Pulmonary artery endothelial cell (primary cell): ENCODE data around the gene GOLPH3L. TPM values are rescaled to one million over a fixed set of nuclear protein-coding genes. Genes with fewer than 3 reads are reported as not detected.
A peak's percentile ranks its signal among the peaks of the same experiment; 100 is the strongest.
"Not testable (repeated sequence)": the region's sequence is repeated elsewhere in the genome, so short reads cannot be mapped to it uniquely, and the experiment has no call there.

Experiments used
- DNase-seq: peaks from one replicate; pipeline ENCODE4 v3.0.0-alpha.2; 2011; ENCODE audit warnings: low read depth, low spot score
- total RNA-seq: library from RNA; depleted of rRNA; stranded (reverse); fragments of >200 nt; gene quantifications from 2 replicates; pipeline ENCODE4 v1.2.3, GENCODE V29; 2014

Gene GOLPH3L
- total RNA-seq, 1 donor from 2014 or later, result 16.6 TPM

DNA sequence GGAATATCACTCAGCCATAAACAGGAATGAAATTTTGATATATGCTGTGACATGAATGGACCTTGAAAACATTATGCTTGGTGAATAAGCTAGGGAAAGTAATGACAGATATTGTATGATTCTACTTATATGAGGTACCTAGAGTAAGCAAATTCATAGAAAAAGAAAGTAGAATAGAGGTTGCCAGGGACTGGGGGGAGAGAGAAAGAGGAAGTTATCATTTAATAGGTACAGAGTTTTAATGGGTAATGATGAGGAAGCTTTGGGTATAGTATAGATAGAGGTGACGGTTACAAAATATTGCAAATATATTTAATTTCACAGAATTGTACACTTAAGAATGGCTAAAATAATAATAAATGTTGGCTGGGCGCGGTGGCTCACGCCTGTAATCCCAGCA, 36.4 kb downstream of the GOLPH3L start:
- DNase-seq, result no peak

DNA sequence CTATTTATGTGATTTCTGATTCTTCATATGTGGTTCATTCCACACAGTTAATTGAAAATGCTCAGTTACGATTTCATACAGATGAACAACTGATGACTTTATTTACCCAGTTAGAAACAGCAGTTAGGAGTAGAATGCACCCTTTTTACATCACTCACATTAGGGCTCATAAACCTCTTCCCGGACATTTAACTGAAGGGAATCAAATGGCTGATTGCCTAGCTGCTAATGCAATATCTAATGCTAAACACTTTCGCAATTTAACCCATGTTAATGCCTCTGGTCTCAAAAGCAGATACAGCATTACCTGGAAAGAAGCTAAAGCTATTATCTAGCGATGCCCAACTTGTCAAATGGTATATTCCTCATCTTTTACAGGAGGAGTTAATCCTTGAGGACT, 39.9 kb downstream of the GOLPH3L start:
- not testable (repeated sequence) for DNase-seq

GRCh38 chr1:150654635-150655034, 42.3 kb downstream of the GOLPH3L start:
- not testable (repeated sequence) for DNase-seq

GRCh38 chr1:150650193-150650592, 46.8 kb downstream of the GOLPH3L start:
- DNase-seq, result no peak

DNA sequence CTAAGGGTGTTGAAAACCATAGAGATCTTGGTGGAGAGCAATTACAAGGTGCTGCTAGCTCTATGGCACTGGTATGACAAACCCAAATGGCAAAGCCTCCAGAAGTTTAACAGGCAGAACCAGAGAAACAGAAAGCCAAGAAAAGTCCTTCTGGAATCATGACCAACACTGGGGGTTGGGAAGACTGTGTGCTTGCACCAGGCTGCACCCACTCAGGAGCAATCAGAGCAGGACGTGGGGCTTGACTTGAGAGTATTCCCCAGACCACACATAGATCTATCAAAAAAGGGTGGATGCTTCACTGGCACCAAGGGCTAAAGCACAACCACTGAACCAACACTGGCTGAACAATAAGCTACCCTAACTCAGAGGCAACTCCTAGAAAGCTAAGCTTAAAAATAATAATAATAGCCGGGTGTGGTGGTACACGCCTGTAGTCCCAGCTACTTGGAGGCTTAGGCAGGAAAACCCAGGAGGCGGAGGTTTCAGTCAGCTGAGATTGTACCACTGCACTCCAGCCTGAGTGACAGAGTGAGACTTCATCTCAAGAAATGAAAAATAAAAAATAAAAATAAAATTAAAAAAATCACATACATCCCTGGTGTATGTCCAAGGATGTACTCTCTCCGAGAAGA, 47.4 kb downstream of the GOLPH3L start:
- no peak for DNase-seq

DNA sequence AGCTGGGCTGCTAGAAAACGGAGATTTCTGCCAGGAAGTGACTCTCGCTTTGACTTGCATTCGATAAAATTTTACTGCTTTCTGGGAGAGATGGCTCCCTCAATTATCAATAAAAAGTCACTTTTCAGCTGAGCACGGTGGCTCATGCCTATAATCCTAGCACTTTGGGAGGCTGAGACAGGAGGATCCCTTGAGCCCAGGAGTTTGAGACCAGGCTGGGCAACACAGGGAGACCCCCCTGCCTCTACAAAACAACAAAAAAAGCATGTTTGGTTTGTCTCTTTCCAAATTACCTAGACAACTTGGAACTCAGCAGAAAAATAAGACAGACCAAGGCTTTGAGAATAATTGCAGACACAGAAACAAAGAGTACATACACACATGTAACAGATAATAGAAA, 54.7 kb downstream of the GOLPH3L start:
- DNase-seq, result no peak

DNA sequence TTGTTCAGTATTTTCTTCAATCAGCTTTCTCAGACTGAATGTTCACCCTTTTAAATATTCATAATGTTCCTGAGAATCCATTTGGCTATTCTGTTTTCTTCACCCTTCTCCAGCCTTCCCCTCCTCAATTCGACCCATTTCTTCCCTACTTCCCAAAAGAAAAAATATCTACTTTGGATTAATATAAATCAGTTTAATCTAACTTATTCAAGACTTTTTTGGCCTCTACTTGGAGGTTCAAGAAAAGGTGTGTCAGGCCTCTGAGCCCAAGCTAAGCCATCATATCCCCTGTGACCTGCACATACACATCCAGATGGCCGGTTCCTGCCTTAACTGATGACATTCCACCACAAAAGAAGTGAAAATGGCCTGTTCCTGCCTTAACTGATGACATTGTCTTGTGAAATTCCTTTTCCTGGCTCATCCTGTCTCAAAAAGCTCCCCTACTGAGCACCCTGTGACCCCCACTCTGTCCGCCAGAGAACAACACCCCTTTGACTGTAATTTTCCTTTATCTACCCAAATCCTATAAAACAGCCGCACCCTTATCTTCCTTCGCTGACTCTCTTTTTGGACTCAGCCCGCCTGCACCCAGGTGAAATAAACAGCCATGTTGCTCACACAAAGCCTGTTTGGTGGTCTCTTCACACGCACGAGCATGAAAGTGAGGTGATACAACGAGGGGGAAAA, 55.7 kb downstream of the GOLPH3L start:
- DNase-seq, result not testable (repeated sequence)

- not testable (repeated sequence) for DNase-seq
Measured at GRCh38 chr1:150638430-150638829, 58.5 kb downstream of the GOLPH3L start.

GRCh38 chr1:150634839-150635622, 61.9 kb downstream of the GOLPH3L start:
- not testable (repeated sequence) for DNase-seq

DNA sequence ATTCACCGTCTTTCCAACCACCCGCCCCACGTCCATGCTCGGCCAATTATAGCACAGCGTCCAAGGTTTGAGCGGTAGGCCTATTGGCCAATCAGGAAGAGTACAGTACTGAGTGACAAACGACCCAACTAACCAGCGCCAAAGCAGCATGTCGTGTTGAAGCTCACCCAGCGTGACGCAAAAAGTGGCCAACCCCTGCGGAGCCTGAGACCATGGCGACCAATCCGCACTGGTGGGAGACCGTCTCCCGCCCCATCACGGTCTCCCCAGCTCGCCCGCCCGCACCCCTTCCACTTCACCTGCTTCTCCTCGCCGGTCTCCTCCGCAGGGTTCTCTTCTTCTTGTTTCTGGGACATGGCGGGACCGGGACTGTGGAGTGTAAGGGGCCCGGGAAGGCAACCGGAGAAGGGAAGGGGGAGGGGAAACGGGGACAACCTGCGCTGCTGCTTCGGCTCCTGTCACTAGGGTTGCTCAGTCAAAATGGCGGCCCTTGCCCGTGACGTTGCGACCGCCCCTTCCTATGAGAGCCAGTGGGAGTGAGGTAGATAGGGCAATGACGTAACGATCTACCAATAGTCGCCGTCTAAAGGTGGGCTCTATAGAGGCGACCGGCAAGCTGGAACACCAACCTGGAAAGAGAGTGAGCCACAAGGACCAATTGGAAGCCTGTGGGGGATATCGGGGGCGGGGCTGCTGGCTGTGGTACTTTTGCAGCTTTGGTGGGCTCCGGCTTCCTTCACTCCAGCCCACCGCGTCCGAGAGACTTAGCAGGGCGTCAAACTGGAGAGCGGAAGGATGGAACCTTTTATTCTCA, 67.6 kb downstream of the GOLPH3L start, which contains the start of gene ENSA:
Gene ENSA (minus strand): TSS at position 498 of the 814 bp plus-strand sequence. CDS start 142 bp downstream, at position 356.
- peak; percentile 99 for DNase-seq

- DNase-seq, result no peak
Measured at GRCh38 chr1:150628766-150629114, 68.2 kb downstream of the GOLPH3L start.

- DNase-seq, result no peak
Measured at GRCh38 chr1:150627826-150628410, 69.0 kb downstream of the GOLPH3L start.

DNA sequence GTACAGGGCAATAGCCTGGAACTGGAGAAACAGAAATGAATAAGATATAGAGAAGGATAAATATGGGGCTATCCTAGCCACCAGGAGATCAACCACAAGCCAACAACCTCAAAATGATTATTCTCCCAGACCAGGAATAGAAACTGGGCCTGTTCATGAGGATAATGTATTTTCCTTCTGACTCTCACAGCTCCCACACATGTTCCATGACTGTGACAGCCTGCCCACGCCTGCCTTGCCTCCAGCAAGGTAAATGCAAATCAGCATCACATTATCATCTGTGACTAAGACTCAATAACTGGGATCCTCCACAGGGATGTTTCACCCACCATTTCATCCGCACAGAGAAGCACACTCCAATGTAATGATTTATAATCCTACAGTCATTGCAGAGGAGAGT, 70.8 kb downstream of the GOLPH3L start:
- DNase-seq, result no peak

DNA sequence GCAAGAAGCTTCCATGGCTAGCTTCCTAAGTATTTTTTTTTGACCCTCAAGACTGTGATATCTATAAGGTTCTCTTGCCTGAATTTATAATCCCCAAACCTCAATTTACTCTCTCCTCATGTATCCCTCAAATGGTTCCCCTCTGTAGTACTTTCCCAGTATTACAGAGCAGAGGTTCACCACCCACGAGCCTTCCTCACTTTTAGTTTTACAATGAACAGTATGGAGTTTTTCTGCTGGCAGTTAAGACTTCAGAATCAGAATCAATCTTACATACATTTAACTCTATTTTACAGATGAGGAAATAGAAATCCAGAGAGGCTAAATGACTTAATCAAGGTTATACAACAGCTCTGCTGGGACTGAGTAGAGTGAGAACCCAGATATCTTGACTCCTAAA, 72.4 kb downstream of the GOLPH3L start:
- DNase-seq, result not testable (repeated sequence)

- DNase-seq, result not testable (repeated sequence)
Measured at GRCh38 chr1:150624134-150624533, 72.8 kb downstream of the GOLPH3L start.

DNA sequence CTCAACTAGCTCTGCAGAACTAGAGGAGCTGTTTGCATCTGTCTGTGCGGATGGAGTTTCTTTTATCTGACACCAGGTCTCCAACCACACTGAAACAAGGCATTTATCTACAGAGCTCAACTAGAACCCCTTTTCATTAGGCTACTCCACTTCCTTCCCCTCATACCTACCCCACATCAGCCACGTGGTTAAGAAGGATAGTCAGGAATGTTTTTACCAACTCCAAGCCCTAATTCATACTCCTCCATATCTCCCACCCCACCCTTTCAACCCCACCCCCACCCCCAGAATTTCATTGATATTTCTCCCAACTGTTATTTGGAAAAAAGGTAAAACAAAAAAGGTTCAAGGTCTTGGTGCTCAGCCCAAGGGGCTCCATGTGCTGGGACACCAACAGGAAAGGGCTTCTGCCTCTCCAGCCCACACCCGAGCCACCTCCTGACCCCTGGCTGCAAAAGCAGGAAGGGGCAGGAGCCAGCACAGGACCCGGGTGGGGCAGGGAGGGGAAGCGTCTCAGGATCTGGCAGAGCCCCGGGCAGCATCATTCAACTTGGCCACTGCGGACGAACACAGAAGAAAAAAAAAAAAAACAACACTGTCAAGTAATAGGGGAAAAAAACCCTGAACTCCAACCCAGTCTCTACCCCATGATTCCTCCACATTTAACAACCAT, 74.5 kb downstream of the GOLPH3L start:
- no peak for DNase-seq

GRCh38 chr1:150621497-150622302, 75.3 kb downstream of the GOLPH3L start:
- no peak for DNase-seq

- no peak for DNase-seq
Measured at GRCh38 chr1:150620919-150621318, 76.0 kb downstream of the GOLPH3L start.
